HT1080 (cell line): ENCODE results near the gene CHST15. TPM values are rescaled to one million over a fixed set of nuclear protein-coding genes. Genes with fewer than 3 reads are reported as not detected.

ENCODE experiments used
- DNase-seq: peaks from one replicate; pipeline ENCODE4 v3.0.0-alpha.2; 2015; ENCODE audit warnings: low read depth
- total RNA-seq: library from RNA; depleted of rRNA; stranded (reverse); fragments of >200 nt; shearing (Covaris generic); gene quantifications from 2 replicates; pipeline ENCODE4 v1.2.3, GENCODE V29; 2014

The CHST15 gene
- total RNA-seq, 1 experiment from 2014 or later: 19.2 TPM

- DNase-seq: no peak
Observed at GRCh38 chr10:124032087-124032935, 61.1 kb downstream of the CHST15 start.

GRCh38 chr10:124030492-124031110 is 62.8 kb downstream of the CHST15 start:
- no peak for DNase-seq

GRCh38 chr10:124030061-124030460 is 63.3 kb downstream of the CHST15 start:
- no peak for DNase-seq

GRCh38 chr10:124029559-124029958 is 63.8 kb downstream of the CHST15 start:
- DNase-seq: no peak

GRCh38 chr10:124028700-124029480 is 64.5 kb downstream of the CHST15 start:
- no peak for DNase-seq

GRCh38 chr10:124027651-124028050 is 65.7 kb downstream of the CHST15 start:
- no peak for DNase-seq

- DNase-seq: no peak
Observed at GRCh38 chr10:124027031-124027611, 66.3 kb downstream of the CHST15 start.

- DNase-seq: no peak
Observed at GRCh38 chr10:124026589-124026939, 66.8 kb downstream of the CHST15 start.

- DNase-seq: peak; percentile 46
Observed at GRCh38 chr10:124025660-124026588, 67.5 kb downstream of the CHST15 start.

GRCh38 chr10:124025152-124025551 is 68.2 kb downstream of the CHST15 start:
- DNase-seq: peak; percentile 47

- no peak for DNase-seq
Observed at GRCh38 chr10:124022066-124022465, 71.3 kb downstream of the CHST15 start.

- no peak for DNase-seq
Observed at GRCh38 chr10:124020981-124021815, 72.2 kb downstream of the CHST15 start.

GRCh38 chr10:124019886-124020797 is 73.3 kb downstream of the CHST15 start:
- no peak for DNase-seq

GRCh38 chr10:124018886-124019525 is 74.4 kb downstream of the CHST15 start:
- DNase-seq: no peak

GRCh38 chr10:124017729-124018128 is 75.7 kb downstream of the CHST15 start:
- no peak for DNase-seq

GRCh38 chr10:124016804-124017375 is 76.5 kb downstream of the CHST15 start:
- no peak for DNase-seq

- no peak for DNase-seq
Observed at GRCh38 chr10:124015991-124016390, 77.4 kb downstream of the CHST15 start.
